ENCODE results near the gene FBXL16. TPM values are rescaled to one million over a fixed set of nuclear protein-coding genes. Genes with fewer than 3 reads are reported as not detected.

The FBXL16 gene
- total and polyA plus RNA-seq, 2 of the 13 experiments (the other 11 are each of a cell fraction or from before 2014, with no cell fraction given): 0.22 to 2.0 TPM

DNA sequence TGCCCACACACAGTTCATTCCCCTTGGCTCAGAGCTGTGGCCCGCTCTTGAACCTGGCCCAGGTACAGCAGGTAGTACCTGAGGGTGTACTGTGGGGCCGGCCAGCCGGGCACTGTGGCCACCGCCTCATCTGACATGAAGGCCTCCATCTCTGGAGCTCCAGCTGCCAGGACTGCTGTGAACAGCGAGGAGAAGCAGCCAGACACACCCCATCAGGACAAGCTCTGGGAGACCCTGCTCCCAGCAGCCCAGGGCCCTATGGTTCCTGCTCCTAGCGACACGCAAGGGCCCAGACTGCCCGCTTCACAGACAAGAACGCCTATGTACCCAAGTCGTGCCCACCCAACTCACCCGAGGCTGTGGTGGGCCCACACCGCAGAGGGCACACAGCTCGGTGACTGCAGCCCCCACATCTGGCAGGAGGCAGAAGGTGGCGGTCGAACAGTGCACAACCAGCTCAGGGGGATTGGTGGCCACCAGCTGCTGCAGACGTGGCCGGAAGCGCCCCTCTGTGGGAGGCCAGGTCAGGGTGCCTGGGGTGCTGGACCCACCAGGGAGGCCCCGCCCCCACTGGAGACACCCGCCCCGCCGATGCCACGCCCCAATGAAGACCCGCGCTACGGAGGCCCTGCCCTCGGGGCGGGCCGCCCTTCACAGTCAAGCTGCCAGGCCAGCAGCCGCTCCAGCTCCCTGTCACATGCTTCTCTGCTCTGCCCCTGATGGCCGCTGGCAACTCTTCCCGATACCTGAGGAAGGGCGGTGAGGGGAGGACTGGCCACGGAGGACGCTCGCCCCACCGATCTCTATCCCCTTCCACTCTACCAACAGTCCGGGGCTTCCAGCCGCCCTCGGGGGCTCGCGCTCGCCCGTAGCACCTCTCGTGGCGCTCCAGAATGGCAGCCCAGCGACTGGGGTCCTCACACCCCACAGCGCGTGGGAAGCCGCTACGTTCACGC lies 26.5 kb downstream of the FBXL16 start (continued):
- TF ChIP-seq ZNF484 (CRISPR knock-in tag; IDR thresholded peaks at IDR 0.05; ENCODE audit: borderline replicate concordance, low read depth) (no peak), MXI1 (IDR thresholded peaks at IDR 0.05; ENCODE audit: borderline replicate concordance, low read depth, low read length) (peak; percentile 60; the same call in 1 of the 3 replicates), FOXA3 (CRISPR knock-in tag; IDR thresholded peaks at IDR 0.05) (no peak), ZSCAN31 (CRISPR knock-in tag; IDR thresholded peaks at IDR 0.05; ENCODE audit: low read depth) (no peak), MYNN (CRISPR knock-in tag; IDR thresholded peaks at IDR 0.05; ENCODE audit: low read depth) (no peak), SRSF4 (IDR thresholded peaks at IDR 0.05; ENCODE audit: low read depth, low read length, poor library complexity, severe bottlenecking) (no peak), ZNF670 (CRISPR knock-in tag; IDR thresholded peaks at IDR 0.05; ENCODE audit: borderline replicate concordance) (no peak), ZNF430 (CRISPR knock-in tag; IDR thresholded peaks at IDR 0.05) (0 out of 2 replicates have a peak, but pooled peaks have one; percentile 84), ZNF180 (CRISPR knock-in tag; IDR thresholded peaks at IDR 0.05; ENCODE audit: borderline replicate concordance, low read depth) (no peak), ZC3H4 (CRISPR knock-in tag; IDR thresholded peaks at IDR 0.05; ENCODE audit: borderline replicate concordance) (no peak), SNAPC2 (CRISPR knock-in tag; IDR thresholded peaks at IDR 0.05) (no peak), ZNF567 (CRISPR knock-in tag; IDR thresholded peaks at IDR 0.05; ENCODE audit: borderline replicate concordance) (no peak), EHMT2 (IDR thresholded peaks at IDR 0.05; ENCODE audit: borderline replicate concordance, low read depth, low read length) (no peak), CBX2 (IDR thresholded peaks at IDR 0.05; ENCODE audit: low read depth, low read length) (no peak), CBX2 (CRISPR knock-in tag; IDR thresholded peaks at IDR 0.05; ENCODE audit: low read depth) (no peak), ZNF749 (CRISPR knock-in tag; IDR thresholded peaks at IDR 0.05; ENCODE audit: borderline replicate concordance) (no peak), ZNF260 (CRISPR knock-in tag; IDR thresholded peaks at IDR 0.05; ENCODE audit: borderline replicate concordance, low read depth) (0 out of 2 replicates have a peak, but pooled peaks have one; percentile 26), HHEX (CRISPR knock-in tag; IDR thresholded peaks at IDR 0.05) (no peak), ZNF205 (CRISPR knock-in tag; IDR thresholded peaks at IDR 0.05) (no peak), ZNF24 (IDR thresholded peaks at IDR 0.05) (no peak), ZBTB1 (CRISPR knock-in tag; IDR thresholded peaks at IDR 0.05; ENCODE audit: borderline replicate concordance) (no peak), TCF12 (IDR thresholded peaks at IDR 0.05) (no peak), TCF12 (CRISPR knock-in tag; IDR thresholded peaks at IDR 0.05) (no peak), ZBTB42 (CRISPR knock-in tag; IDR thresholded peaks at IDR 0.05) (peak; percentile 41; the same call in 1 of the 2 replicates), NPAS2 (CRISPR knock-in tag; IDR thresholded peaks at IDR 0.05; ENCODE audit: borderline replicate concordance) (no peak)
- TF ChIP-seq, protein P1, sequence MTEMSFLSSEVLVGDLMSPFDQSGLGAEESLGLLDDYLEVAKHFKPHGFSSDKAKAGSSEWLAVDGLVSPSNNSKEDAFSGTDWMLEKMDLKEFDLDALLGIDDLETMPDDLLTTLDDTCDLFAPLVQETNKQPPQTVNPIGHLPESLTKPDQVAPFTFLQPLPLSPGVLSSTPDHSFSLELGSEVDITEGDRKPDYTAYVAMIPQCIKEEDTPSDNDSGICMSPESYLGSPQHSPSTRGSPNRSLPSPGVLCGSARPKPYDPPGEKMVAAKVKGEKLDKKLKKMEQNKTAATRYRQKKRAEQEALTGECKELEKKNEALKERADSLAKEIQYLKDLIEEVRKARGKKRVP (CRISPR knock-in tag; IDR thresholded peaks at IDR 0.05): no peak
- TF ChIP-seq, protein P2, sequence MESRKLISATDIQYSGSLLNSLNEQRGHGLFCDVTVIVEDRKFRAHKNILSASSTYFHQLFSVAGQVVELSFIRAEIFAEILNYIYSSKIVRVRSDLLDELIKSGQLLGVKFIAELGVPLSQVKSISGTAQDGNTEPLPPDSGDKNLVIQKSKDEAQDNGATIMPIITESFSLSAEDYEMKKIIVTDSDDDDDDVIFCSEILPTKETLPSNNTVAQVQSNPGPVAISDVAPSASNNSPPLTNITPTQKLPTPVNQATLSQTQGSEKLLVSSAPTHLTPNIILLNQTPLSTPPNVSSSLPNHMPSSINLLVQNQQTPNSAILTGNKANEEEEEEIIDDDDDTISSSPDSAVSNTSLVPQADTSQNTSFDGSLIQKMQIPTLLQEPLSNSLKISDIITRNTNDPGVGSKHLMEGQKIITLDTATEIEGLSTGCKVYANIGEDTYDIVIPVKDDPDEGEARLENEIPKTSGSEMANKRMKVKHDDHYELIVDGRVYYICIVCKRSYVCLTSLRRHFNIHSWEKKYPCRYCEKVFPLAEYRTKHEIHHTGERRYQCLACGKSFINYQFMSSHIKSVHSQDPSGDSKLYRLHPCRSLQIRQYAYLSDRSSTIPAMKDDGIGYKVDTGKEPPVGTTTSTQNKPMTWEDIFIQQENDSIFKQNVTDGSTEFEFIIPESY (CRISPR knock-in tag; IDR thresholded peaks at IDR 0.05): no peak
- TF ChIP-seq, protein P3, sequence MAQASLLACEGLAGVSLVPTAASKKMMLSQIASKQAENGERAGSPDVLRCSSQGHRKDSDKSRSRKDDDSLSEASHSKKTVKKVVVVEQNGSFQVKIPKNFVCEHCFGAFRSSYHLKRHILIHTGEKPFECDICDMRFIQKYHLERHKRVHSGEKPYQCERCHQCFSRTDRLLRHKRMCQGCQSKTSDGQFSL (CRISPR knock-in tag; IDR thresholded peaks at IDR 0.05): no peak
